GM12878 (cell line): ENCODE data around the gene KIF5C.

Source experiments
- CTCF ChIP-seq, 3 experiments: IDR thresholded peaks in 2 of 3; conservative IDR thresholded peaks in 1 of 3; 2 replicates each; pipeline ENCODE4 v1.5.1; 2011; ENCODE audit warnings: low read depth in 3 of 3, low read length in 3 of 3, mild to moderate bottlenecking in 3 of 3, control low read depth in 2 of 3, moderate library complexity in 2 of 3, inconsistent platforms in 1 of 3, mixed read lengths in 1 of 3; ENCODE audit not compliant: control insufficient read depth in 2 of 3, insufficient read depth in 1 of 3; ENCODE audit errors: extremely low read depth in 1 of 3
- EP300 ChIP-seq, 2 experiments: fragments of 150-350 bp in 1 of 2; IDR thresholded peaks; 2 replicates each; pipeline ENCODE4 v1.6.1; 2011 to 2012; ENCODE audit warnings: low read depth in 2 of 2, low read length in 2 of 2, borderline replicate concordance in 1 of 2, improper control_type of control experiment in 1 of 2, inconsistent platforms in 1 of 2; ENCODE audit not compliant: control insufficient read depth in 1 of 2
- MAX ChIP-seq: IDR thresholded peaks from 2 replicates; pipeline ENCODE4 v1.6.1; 2012; ENCODE audit warnings: low read depth, low read length, improper control_type of control experiment
- REST ChIP-seq: IDR thresholded peaks from 2 replicates; pipeline ENCODE4 v1.6.1; 2012; ENCODE audit warnings: mild to moderate bottlenecking, low read depth, low read length
- YY1 ChIP-seq: IDR thresholded peaks from 2 replicates; pipeline ENCODE4 v1.6.1; 2011; ENCODE audit warnings: low read depth, mild to moderate bottlenecking, low read length

- no peak for TF ChIP-seq REST
- TF ChIP-seq MAX: no peak
- TF ChIP-seq YY1: no peak
- no peak for TF ChIP-seq CTCF (IDR thresholded peaks at IDR 0.05 in 2 of 3, conservative IDR thresholded peaks at IDR 0.05 in 1 of 3; ENCODE audit: control insufficient read depth in 2 of 3, extremely low read depth in 1 of 3, insufficient read depth in 1 of 3, low read depth in 3 of 3, low read length in 3 of 3)
- no peak for TF ChIP-seq EP300 (IDR thresholded peaks at IDR 0.05; ENCODE audit: borderline replicate concordance in 1 of 2, control insufficient read depth in 1 of 2, low read depth in 2 of 2, low read length in 2 of 2)
Measured at GRCh38 chr2:148926981-148927401, 52.0 kb downstream of the KIF5C start.
